ENCODE data around the gene NRAP. TPM values are rescaled to one million over a fixed set of nuclear protein-coding genes. Genes with fewer than 3 reads are reported as not detected.

The NRAP gene
- total RNA-seq, 1 donor from 2014 or later, result not detected

GRCh38 chr10:113553149-113553548 lies 110.7 kb downstream of the NRAP start:
- TF ChIP-seq, protein P1, sequence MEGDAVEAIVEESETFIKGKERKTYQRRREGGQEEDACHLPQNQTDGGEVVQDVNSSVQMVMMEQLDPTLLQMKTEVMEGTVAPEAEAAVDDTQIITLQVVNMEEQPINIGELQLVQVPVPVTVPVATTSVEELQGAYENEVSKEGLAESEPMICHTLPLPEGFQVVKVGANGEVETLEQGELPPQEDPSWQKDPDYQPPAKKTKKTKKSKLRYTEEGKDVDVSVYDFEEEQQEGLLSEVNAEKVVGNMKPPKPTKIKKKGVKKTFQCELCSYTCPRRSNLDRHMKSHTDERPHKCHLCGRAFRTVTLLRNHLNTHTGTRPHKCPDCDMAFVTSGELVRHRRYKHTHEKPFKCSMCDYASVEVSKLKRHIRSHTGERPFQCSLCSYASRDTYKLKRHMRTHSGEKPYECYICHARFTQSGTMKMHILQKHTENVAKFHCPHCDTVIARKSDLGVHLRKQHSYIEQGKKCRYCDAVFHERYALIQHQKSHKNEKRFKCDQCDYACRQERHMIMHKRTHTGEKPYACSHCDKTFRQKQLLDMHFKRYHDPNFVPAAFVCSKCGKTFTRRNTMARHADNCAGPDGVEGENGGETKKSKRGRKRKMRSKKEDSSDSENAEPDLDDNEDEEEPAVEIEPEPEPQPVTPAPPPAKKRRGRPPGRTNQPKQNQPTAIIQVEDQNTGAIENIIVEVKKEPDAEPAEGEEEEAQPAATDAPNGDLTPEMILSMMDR (IDR thresholded peaks at IDR 0.05; ENCODE audit: unreplicated experiment), result no peak
- Mint-ChIP-seq H3K27me3 (no peaks in the 10 kb centered on the region), H3K27ac (peak overlapping the region; percentile 82), H3K4me1 (ENCODE audit: low read depth) (peaks cover 80% of the 10 kb centered on the region), H3K9me3 (ENCODE audit: low read depth) (no peaks in the 10 kb centered on the region), H3K36me3 (ENCODE audit: insufficient read depth) (no peaks in the 10 kb centered on the region), H3K4me3 (ENCODE audit: low read depth) (peak overlapping the region; percentile 83)
- DNase-seq (ENCODE audit: low spot score, unreplicated experiment), result no peak

GRCh38 chr10:113552701-113553100 lies 111.1 kb downstream of the NRAP start, which contains the start of gene HABP2:
Gene HABP2, plus strand, starts transcription at chr10:113553053. Its CDS starts 69 bp downstream, at chr10:113553122.
- TF ChIP-seq, protein P1 (IDR thresholded peaks at IDR 0.05; ENCODE audit: unreplicated experiment), result no peak
- Mint-ChIP-seq H3K36me3 (ENCODE audit: insufficient read depth) (no peaks in the 10 kb centered on the region), H3K4me1 (ENCODE audit: low read depth) (peaks cover 76% of the 10 kb centered on the region), H3K27me3 (no peaks in the 10 kb centered on the region), H3K27ac (peak within 1 kb of the TSS; percentile 92), H3K4me3 (ENCODE audit: low read depth) (peak within 1 kb of the TSS; percentile 83), H3K9me3 (ENCODE audit: low read depth) (no peaks in the 10 kb centered on the region)
- no peak for DNase-seq (ENCODE audit: low spot score, unreplicated experiment)

- Mint-ChIP-seq H3K9me3 (ENCODE audit: low read depth) (no peaks in the 10 kb centered on the region), H3K27me3 (no peaks in the 10 kb centered on the region), H3K36me3 (ENCODE audit: insufficient read depth) (no peaks in the 10 kb centered on the region), H3K27ac (peak overlapping the region; percentile 92), H3K4me3 (ENCODE audit: low read depth) (peak overlapping the region; percentile 83), H3K4me1 (ENCODE audit: low read depth) (peaks cover 70% of the 10 kb centered on the region)
- TF ChIP-seq, protein P1 (IDR thresholded peaks at IDR 0.05; ENCODE audit: unreplicated experiment), result no peak
- DNase-seq (ENCODE audit: low spot score, unreplicated experiment), result no peak
These were observed 111.8 kb downstream of the NRAP start for GRCh38 chr10:113552014-113552413.

GRCh38 chr10:113550365-113550764 lies 113.5 kb downstream of the NRAP start:
- H3K9me3 Mint-ChIP-seq (ENCODE audit: low read depth), result no peaks in the 10 kb centered on the region
- no peak for DNase-seq (ENCODE audit: low spot score, unreplicated experiment)
- peaks cover 58% of the 10 kb centered on the region for H3K4me1 Mint-ChIP-seq (ENCODE audit: low read depth)
- peak overlapping the region; percentile 83 for H3K27ac Mint-ChIP-seq
- TF ChIP-seq, protein P1 (IDR thresholded peaks at IDR 0.05; ENCODE audit: unreplicated experiment), result no peak
- H3K36me3 Mint-ChIP-seq (ENCODE audit: insufficient read depth), result no peaks in the 10 kb centered on the region
- no peaks in the 10 kb centered on the region for H3K27me3 Mint-ChIP-seq
- H3K4me3 Mint-ChIP-seq (ENCODE audit: low read depth), result no peak overlapping the region

DNA sequence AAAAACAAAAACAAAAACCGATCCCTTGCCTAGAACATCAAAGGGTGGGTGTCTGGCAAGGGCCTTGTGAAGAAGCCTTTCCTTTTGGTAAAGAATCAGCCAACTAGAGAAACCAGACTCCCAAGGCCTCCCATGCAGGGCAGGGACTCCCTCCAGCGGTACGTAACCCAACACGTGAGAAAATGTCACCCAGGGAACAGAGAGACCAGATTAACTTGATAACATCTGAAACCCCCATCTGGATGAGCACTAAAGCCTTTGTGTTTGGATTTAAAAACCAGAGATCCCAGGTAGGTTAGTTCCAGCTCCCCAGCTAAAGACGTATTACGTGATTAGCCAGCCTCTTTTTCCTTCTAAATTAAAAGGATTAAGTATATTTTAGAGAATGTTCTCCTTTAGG lies 114.0 kb downstream of the NRAP start:
- H3K9me3 Mint-ChIP-seq (ENCODE audit: low read depth), result no peaks in the 10 kb centered on the region
- no peak for DNase-seq (ENCODE audit: low spot score, unreplicated experiment)
- no peak overlapping the region for H3K27ac Mint-ChIP-seq
- H3K4me1 Mint-ChIP-seq (ENCODE audit: low read depth), result peaks cover 56% of the 10 kb centered on the region
- no peak overlapping the region for H3K4me3 Mint-ChIP-seq (ENCODE audit: low read depth)
- no peaks in the 10 kb centered on the region for H3K36me3 Mint-ChIP-seq (ENCODE audit: insufficient read depth)
- TF ChIP-seq, protein P1 (IDR thresholded peaks at IDR 0.05; ENCODE audit: unreplicated experiment), result no peak
- H3K27me3 Mint-ChIP-seq, result no peaks in the 10 kb centered on the region

All from progenitor cell of endocrine pancreas (in vitro differentiated cells).